ENCODE data around the gene CCDC69.

DNA sequence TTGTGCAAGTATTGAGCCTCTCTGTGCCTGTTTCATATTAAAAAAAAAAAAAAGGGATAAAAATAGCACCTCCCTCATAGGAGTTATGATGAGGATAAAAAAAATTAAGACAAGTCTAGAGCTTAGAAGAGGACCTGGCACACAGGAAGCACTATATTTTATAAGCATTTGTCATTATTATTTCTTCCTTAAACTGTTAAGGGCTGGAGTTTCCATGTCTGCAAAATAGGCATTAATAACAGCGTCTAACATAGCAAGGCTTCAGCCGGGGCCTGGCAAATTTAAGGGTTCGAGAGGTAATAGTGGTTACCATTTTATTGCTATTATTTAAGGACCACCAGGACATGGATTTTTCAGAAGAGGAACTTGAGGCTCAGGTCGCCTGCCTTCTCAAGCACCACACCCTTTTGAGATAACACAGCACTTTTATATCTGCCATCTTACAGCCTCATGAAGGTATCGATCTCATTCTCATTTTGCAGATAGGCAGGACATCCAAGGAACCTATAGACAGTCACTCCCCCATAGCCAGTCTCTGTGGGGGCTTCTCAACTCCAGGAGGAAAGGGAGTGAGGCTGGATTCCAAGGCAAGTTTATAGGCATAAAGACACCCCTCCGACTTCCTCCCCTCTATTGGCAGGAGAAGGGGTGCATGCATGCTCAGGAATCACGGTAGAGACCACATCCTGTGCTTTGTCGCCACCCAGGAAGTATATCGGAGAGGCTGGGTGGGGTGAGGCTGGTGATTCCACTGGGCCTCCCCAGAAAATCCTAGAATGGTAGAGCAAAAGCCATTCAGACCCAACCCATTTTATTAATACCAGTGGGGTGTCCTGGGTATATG, 68.7 kb downstream of the CCDC69 start:
- TF ChIP-seq CTCF (IDR thresholded peaks at IDR 0.05) (no peak), POLR2A (IDR thresholded peaks at IDR 0.05) (no peak)
